HuH-7 (cell line): ENCODE measurements around the gene MRGPRX2.
A peak's percentile ranks its signal among the peaks of the same experiment; 100 is the strongest.

Experiments
- DNase-seq: peaks from one replicate; pipeline ENCODE4 v3.0.0; 2011; ENCODE audit warnings: low spot score

MRGPRX2 gene

DNA sequence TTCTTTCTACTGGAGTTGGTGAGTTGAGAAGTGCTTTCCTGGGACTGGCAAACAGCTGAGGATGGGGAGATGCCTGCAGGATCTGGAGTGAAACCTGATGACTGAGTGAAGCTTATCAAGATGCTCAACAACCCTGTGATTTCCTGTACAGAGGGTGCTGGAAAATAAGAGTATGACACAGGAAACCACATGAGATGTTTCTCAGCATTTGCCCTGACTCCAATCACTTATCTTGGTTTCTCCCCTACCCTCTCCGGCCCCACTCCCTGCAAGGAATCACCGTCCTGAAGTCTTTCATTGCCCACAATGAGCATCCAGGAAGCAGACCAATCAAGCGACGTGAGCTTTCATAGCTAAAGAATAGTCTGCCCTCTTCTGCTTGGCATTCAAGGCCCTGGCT is at the start of gene MRGPRX2:
MRGPRX2 (minus strand) TSS at position 89 of the 400 bp plus-strand sequence. CDS start 4,315 bp downstream, outside the sequence.
- no peak for DNase-seq

DNA sequence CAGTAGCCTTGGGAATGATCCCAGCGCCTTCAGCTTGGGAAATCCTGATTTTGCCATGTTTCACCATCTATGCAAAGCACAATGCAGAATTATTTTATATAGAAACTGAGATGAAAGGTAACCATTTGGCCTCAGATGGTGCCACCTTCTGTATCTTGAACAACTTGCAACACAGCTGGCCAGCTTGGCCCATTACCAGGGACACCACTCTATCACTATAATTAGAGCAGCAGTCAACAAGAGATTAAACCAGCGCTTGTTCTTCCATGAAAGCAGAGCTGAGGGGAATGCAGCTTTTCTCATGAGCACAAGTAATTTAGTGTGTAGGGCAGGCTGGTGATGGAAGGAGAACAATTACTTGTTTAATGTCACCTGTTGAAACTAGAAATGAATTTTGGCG is 49.8 kb upstream of the MRGPRX2 start:
- DNase-seq: no peak

DNA sequence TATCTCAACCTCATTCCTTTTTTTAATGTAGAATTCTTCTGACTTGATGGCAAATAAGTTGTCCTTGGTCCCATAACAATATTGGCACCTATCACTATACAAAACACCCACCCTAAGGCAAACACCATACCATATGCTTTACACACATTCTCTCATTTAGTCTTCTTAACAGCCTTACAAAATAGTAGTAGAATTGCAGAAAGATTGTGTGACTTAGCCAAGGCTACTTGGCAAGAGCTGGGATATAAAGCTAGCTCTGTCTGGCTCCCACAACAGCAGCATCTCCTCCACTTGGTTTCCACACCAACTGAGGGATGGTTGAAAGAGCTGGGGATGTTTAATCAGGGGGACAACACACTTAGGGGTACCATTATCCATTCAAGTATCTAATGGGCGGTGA is 46.6 kb upstream of the MRGPRX2 start:
- no peak for DNase-seq

DNA sequence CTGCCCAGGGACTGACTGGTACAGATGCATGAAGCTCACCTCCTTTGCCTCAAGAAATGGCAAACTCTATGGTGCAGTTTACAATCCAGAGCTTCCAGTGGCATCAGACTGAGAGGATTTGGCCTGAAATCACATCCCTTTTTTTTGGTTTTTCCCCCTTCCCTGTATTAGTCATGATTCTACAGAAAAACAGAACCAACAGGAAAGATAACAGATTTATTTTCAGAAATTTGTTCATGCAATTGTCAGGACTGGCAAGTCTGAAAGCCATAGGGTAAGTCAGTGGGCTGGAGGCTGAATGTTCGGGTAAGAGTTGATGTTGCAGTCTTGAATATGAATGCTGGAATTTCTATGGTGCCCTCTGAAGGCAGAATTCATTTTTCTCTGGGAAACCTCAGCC is 44.5 kb upstream of the MRGPRX2 start:
- no peak for DNase-seq

DNA sequence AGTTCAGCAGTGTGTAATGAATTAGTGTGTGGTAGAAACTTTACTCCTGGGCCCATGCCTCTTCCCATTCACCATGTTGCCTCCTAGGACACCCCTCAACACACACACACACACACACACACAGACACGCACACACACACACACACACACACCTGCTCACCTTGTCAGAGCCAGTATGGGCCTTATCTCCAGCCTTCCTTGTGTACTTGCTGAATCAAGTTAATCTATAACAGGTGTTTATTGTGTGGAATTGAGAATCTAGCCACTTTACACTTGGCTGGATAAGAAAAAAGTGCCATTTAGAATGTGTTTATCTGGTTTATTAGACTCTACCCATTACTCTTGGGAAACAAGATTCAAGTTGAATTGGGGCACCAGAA is 42.0 kb upstream of the MRGPRX2 start:
- DNase-seq: no peak

DNA sequence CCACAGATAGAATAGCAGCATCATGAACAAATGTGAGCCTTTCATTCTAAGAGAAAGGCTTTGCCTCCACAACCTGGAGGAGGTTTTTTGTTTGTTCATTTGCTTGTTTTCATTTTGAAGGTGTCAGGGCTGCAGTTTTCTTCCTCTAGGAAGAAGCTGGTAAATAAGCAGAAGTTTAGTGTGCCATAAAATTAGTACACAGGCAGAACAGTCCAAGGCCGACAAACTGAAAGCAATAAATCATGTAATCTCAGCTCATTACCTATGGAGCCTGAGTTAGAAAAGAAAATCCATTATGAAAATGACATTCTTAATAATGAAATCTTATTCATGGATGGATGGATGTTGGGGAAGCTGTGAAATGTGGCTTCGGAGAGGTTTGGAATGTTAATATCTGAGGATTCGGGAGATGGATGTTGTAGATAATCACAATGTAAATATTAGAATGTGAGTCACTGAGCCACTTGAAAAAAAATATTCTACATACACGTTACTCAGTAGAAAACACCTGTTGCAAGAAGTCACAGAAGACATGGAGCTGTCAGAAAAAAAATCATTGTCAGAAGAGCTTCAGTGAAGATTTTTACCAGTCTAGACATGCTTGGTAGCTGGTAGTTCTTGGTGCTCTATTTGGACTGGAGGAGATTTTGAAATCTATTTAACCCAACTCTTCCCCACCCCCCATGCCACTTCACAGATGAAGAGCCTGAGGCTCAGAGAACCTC is 41.4 kb upstream of the MRGPRX2 start:
- no peak for DNase-seq

DNA sequence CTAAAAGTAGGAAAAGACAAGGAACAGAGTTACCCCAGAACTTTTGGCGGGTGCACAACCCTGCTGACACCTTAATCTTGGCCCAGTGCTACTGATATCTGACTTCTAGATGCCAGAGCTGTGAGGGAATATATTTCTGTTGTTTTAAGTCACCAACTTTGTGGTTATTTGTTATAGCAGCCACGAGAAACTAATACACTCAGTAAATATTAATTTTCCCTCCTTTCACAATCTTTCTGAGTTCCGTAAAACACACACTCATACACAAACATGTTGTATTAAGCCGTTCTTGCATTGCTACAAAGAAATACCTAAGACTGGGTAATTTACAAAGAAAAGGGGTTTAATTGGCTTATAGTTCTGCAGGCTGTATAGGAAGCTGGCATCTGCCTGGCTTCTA is 40.4 kb upstream of the MRGPRX2 start:
- DNase-seq: no peak

DNA sequence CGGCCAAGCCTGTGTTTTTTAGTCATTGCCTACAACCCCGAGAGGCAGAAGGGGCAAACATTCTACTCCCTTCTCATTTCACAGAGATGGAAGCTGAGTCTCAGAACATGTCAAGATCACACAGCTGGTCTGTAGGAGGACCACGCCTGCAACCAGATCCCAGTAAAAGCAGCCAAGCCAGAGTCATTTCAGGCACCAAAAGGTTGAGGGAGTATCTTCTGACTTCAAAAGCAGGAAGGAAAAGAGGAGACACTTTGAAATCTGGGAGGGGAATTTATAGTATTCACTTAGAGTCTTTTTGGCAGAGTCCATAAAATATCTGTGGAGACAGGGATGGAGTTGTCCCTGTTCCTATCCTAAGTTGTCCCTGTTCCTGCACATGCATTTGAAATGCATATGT is 38.6 kb upstream of the MRGPRX2 start:
- no peak for DNase-seq

DNA sequence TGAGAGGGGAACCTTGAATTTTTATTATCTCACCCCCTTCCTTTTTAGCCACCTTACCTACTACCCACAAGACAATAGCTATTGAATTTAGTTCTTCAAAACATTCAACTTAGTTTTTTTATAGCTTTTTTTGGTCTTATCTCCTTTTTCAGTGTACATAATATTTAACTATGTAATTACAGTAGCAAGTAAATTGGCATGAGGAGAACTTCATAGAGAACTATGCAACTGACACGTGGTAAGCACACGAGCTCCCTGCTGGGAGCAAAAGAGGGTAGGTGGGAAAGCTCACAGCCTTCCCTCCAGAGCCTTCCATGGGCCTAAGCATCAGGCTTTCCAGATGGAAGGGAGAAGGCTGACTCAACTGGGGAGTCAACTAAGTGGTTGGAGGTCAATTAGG is 34.3 kb upstream of the MRGPRX2 start:
- DNase-seq: no peak

DNA sequence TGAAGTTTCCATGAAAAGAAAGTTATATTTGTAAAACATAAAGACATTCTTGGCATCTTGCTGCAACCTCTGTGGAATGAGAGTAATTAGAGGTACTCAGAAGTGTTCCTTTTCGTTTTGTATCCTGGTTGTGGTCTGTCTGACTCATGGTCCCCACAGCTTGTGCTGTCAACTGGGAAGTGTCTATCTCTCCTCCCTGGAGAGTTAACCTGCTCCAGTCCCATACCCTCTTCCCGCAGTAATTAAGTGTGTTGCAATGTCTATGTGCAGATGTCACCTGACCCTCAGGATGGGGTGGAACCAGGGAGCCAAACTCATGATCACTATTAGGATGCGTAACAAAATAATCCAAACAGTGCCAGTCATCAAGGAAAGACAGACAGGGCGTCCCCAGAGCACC is 33.5 kb upstream of the MRGPRX2 start:
- no peak for DNase-seq

DNA sequence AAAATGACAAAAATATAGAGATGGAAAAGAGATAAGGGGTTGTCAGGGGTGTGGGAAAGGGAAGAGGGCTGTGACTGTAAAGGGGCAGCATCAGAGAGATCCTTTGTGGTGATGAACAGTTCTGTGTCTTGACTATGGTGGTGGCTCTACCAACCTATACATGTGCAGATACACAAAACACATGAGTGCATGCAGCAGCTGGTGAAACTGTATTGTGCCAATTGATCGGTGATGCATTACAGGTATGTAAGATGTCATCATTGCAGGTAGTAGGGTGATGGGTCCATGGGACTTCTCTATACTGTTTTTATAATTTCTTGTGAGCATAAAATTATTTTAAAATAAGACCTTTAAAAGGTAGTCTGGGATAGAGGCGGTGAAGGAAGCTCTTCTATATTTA is 32.3 kb upstream of the MRGPRX2 start:
- no peak for DNase-seq

DNA sequence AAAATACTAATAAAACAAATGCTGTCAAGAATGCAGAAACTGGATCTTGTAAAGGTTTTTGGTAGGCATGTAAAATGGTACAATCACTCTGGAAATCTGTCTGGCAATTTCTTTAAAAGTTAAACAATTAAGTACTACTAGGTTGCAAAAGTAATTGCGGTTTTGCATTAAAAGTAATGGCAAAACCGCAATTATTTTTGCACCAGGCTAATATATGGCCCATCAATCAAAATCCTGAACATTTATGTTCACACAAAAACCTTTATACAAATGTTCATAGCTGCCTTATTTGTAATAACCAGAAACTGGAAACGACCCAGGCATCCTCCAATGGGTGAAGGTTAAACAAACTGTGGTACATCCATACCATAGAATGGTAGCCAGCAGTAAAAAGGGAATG is 31.8 kb upstream of the MRGPRX2 start:
- DNase-seq: no peak

DNA sequence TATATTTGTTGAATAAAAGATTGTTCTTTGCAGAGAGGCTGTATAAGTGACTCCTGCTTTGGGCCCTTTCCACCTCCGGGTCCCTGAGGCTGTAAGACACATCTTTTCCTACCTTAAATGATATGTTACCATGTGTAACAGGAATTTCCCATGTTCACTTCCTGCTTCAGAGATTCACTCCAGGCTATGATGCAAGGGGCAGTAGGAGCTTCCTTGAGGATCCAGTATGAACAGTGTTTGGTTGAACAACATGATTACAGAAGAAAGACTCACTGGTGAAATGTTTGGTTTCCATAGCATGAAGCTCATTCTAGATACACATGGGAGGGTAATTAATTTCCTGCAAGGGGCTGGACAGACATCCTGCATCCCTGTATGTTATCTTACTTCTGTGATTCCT is 30.8 kb upstream of the MRGPRX2 start:
- DNase-seq: no peak

DNA sequence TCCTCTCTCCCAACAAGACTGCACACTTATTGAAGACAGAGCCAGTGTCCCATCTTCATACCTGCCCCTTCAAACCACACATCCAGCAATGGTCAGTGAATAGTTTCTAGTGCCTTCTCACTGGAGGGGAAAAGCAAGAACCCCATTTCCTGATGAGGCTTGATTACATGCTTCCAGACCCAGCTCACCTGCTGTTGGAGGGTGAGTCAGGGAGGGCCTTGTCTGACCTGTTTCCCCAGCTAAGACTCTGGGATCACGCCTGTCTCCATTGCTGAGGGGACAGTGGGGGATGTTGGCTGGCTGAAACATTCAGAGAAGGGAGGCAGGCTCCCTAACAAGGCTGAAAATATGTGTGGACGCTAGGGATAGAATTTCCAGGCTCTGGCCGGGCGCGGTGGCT is 28.9 kb upstream of the MRGPRX2 start:
- DNase-seq: no peak

DNA sequence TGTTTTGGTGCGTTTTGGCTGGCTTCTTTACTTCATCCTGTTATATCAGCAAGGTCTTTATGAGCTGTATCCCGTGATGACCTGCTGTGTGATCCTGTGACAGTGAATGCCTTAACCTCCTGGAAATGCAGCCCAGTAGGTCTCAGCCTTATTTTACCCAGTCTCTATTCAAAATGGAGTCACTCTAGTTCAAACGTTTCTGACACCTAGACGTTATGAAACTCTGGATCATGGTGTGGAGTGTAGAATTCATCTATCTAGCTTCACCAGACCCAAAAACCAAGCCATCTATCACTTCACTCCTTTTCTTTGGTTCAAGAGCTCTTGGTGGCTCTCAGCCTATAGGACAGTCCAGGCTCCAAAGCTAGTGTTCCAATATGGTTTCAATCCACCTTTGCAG is 28.3 kb upstream of the MRGPRX2 start:
- no peak for DNase-seq

DNA sequence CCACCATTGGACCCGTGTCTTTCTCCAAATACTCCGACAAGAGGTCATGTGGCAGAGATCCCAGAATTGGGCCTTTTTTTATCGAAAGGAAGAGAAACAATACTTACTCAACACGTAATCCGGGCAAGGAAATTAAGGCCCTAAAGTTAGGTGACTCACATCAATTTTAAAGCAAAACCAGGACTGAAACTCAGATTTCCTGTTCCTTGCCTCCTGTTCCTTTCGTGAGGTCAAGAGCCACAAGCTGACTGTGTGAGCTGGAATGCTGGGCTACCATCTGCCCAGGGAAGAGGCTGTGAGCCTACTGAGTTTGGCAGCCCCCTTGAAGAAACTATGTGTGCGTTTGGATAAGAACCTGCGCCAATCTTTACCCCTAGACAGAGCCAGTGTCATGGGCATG is 27.1 kb upstream of the MRGPRX2 start:
- no peak for DNase-seq

DNA sequence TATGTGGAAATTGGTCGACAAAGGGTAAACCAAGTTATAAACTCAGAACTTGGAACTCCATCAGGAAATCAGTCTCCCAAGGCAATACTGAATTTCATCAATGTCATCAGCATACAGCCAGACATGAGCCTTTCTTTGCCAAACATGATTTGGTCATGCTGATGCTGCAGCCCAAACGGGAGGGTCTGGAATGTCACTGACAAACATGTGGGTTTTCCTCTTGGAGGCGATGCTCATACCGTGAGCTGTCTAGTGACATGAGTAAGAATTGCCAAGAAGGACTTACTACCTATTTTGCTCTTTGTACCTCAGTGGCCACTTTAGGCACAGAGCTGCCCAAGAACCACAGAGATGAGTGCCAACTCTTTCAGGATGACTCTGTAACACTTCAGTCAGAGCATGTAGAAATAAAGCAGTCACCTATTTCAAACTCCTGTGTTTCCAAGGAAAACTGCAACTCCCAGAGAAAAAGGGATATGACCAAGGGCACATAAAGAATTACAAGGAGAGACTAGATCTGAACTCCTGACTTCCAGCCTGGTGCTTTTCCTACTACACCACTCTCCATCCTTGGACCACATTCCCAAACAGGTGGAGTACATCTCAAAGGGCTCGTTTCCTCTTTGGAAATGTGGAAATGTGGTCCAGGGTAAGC is 24.3 kb upstream of the MRGPRX2 start:
- DNase-seq: no peak

DNA sequence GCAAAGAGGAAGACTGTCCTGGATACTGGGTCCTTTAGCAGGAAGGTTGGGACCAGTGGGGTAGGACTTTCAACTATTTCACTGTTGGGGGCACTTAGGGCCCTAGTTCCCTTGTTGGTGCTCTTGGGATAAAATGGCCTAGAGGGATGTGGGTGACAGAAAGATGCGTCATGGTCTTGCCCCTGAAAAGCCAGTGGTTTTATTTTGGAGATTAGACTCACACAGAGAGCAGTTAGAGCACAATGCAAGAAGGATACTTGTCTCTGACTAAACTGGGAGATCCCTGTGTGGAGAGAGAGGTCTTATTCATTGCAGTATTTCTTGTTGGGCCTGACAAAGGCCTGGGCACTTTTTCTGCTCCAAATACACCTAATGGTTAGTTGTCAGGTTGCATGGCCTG is 22.6 kb upstream of the MRGPRX2 start:
- no peak for DNase-seq

DNA sequence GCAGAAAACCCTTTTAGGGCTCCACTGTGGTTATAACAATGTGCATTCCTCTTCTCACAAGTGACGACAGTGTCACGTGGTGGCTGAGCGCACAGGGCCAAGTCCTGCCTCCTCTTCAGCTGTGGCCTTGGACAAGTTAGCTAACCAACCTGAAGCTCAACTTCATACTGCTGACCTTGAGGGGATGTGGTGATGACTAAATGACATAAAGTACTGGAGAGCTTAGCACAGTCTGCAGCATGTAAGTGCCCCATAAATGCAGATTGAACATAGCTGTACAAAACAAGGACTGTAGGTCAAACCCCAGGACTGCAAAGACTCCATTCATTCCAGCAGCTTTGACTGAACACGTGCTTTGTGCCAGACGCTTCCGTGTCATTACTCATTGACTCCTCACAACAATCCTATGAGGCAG is 20.1 kb upstream of the MRGPRX2 start:
- DNase-seq: no peak

DNA sequence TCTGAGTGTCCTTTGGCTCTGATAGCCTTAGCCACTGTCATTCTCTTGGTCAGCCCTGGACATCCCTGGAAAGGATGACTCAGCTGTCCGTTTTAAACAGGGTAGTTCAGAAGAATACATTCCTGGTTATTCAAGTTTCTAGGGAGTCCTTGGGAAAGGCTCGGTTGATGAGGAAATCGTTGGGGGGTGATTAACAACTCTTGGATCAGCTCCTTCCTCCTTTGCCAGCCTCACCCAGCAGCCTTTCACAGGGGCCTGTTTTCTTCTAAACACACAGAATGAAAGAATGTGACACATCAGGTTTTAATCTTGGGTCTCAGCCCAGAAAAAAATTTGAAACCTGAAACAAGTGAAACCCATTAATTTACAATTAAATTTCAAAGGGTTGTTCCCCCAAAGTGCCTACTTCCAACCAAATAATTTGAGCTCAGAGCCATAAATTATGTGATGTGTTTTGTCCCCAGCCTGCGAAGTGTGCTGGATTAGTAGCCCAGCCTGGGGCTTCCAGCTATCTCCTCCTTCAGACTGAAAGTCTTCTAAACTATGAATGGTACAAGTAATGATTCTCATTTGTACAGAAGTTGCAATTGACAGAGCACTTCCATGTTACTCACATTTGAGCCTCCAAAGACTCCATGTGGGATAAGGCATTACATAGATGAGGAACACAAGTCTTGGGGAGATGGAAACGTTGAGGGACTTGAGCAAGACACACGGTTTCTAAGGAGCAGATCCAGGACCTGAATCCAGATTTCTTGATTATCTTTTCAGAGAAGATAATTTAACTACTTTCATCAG is 19.3 kb upstream of the MRGPRX2 start:
- DNase-seq: no peak

DNA sequence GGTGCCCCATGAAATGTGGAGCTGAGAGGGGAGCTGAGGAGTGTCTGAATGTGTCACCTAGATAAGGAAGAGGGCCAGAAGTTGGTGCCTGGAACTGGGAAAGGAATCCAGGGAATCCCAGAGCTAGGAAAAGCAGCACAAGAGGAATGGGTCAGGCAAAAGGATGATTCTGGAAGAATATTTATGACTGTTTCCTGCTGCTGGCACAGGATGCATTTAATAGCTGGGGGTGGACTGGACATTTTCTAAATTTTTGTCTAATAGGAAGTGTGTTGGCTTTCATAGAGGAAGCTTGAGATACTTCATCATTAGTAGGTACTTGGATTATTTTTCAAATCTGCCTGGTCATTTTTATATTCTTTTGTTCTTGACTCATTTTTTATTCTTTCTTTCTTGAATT is 17.4 kb upstream of the MRGPRX2 start:
- DNase-seq: no peak

DNA sequence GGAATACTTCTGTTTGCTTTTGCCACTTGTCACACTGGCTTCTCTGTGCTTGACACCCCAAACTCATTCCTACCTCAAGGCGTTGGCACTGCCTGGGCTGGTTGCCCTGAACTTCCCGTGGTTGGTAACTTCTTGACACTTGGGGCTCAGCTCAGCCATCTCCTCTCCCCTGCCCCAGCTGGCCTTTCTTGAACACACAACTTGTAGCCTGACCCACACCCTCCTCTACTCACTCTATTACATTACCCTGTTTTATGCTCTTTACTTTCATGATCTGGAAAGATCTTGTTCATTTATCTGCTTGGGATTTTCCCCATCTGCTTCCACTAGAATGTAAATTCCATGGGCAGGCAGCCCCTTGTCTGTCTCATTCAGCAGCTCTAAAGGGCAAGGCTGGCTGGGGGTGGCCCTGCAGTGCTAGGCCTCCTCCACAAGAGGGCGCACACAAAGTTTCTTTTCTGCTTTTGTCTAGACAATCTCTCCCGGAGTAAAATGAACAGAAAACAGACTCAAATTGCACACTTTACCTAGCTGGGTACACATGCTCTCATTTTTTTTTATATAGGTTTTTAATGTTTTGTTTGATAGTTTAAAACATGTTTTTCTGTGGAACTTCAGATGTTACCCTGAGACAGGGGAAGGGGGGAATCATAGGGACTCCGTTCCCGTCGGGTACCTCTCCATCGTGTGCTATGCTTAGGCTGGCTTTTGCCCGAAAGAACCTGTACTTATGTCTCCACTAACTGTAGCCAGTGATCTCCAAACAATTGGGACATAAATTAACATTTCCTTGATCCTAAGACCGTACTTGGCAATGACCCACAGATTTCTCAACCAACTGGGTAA is 16.4 kb upstream of the MRGPRX2 start:
- DNase-seq: peak; percentile 45
